Karpas-422 (cell line): ENCODE measurements around the gene HTR6. TPM values are rescaled to one million over a fixed set of nuclear protein-coding genes. Genes with fewer than 3 reads are reported as not detected.
A peak's percentile ranks its signal among the peaks of the same experiment; 100 is the strongest.

ENCODE experiments used
- DNase-seq: peaks from one replicate; pipeline ENCODE4 v3.0.0-alpha.2; 2015
- H2AFZ ChIP-seq: fragments of 200-600 bp; sonication (generic); 2 replicates; pipeline ENCODE4 v1.6.1; 2014; ENCODE audit warnings: antibody characterized with exemption, low read length, mixed read lengths
- H3K27ac ChIP-seq: fragments of 200-600 bp; sonication (generic); 2 replicates; pipeline ENCODE4 v1.5.1; 2014; ENCODE audit warnings: mild to moderate bottlenecking, low read length, moderate library complexity
- H3K27me3 ChIP-seq: fragments of 200-600 bp; sonication (generic); 2 replicates; pipeline ENCODE4 v1.6.1; 2014; ENCODE audit warnings: low read length, mixed read lengths
- H3K36me3 ChIP-seq: fragments of 200-600 bp; sonication (generic); 2 replicates; pipeline ENCODE4 v1.6.1; 2014; ENCODE audit warnings: low read length, mixed read lengths; ENCODE audit not compliant: insufficient read depth
- H3K4me1 ChIP-seq: fragments of 200-600 bp; sonication (generic); 2 replicates; pipeline ENCODE4 v1.6.1; 2014; ENCODE audit warnings: mild to moderate bottlenecking, low read length, mixed read lengths
- H3K4me2 ChIP-seq: fragments of 200-600 bp; sonication (generic); 2 replicates; pipeline ENCODE4 v1.6.1; 2014; ENCODE audit warnings: low read length, low read depth, mild to moderate bottlenecking; ENCODE audit not compliant: poor library complexity, severe bottlenecking
- H3K4me3 ChIP-seq: fragments of 200-600 bp; sonication (generic); 2 replicates; pipeline ENCODE4 v1.5.1; 2014; ENCODE audit warnings: mild to moderate bottlenecking, antibody characterized with exemption, low read length, mixed read lengths
- H3K79me2 ChIP-seq: fragments of 200-600 bp; sonication (generic); 2 replicates; pipeline ENCODE4 v1.6.1; 2014; ENCODE audit warnings: mild to moderate bottlenecking, low read length, mixed read lengths
- H3K9ac ChIP-seq: fragments of 200-600 bp; sonication (generic); 2 replicates; pipeline ENCODE4 v1.6.0; 2014; ENCODE audit warnings: low read length
- H3K9me2 ChIP-seq: fragments of 200-600 bp; sonication (generic), shearing (Covaris generic); replicated peaks from 2 replicates; pipeline ENCODE4 v1.6.0; 2014; ENCODE audit warnings: mild to moderate bottlenecking, low read length, moderate library complexity; ENCODE audit not compliant: insufficient read depth
- H3K9me3 ChIP-seq: fragments of 300-700, 200-600 bp; sonication (generic); 2 replicates; pipeline ENCODE4 v1.6.1; 2014; ENCODE audit warnings: low read length, mixed read lengths
- H4K20me1 ChIP-seq: fragments of 200-600 bp; sonication (generic); 2 replicates; pipeline ENCODE4 v1.6.1; 2014; ENCODE audit warnings: mild to moderate bottlenecking, antibody characterized with exemption, low read length, low read depth; ENCODE audit not compliant: insufficient read depth
- total RNA-seq: library from RNA; depleted of rRNA; stranded (reverse); fragments of >200 nt; shearing (Covaris generic); gene quantifications from 2 replicates; pipeline ENCODE4 v1.2.3, GENCODE V29; 2014; ENCODE audit warnings: low replicate concordance

Gene HTR6
- total RNA-seq, 1 experiment from 2014 or later: not detected

DNA sequence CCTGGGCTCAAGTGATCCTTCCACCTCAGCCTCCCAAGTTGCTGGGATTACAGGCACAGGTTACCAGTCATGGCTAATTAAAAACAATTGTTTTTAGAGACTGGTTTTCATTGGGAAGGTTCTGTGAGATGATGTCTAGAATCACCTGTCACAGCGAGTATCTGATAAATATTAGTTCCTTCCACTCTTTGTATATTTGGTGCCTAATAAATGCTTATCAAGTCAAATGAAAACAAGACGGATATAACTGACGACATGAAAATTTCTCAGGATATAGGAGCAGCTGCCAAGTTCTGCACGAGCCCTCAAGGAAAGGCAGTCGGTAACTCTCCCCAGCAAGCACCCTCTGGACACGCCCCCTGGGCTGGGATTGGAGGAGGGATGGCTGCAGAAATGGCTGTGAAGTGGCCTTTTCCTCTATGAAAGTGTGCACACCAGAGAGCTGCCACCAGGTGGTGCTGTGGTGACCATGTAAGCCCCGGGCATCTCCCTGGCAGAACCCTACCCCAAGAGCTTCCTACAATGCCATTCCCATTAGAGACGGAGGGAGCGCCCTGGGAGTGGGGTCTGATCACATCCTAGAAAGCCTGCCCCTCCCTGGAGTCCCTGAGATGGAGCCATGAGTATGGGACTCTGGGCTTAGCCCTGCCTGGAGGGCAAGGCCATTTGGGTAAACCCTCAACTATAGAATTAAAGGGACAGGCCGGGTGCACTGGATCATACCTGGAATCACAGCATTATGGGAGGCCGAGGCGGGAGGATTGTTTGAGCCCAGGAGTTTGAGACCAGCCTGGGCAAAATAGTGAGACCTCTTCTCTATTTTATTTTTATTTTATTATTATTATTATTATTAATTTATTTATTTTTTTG, 50.9 kb downstream of the HTR6 start:
- no peaks in the 10 kb centered on the region for H3K9me3 ChIP-seq
- H3K4me1 ChIP-seq: peaks cover 9% of the 10 kb centered on the region
- no peak overlapping the region for H3K9ac ChIP-seq
- no peaks in the 10 kb centered on the region for H3K27me3 ChIP-seq
- no peaks in the 10 kb centered on the region for H3K79me2 ChIP-seq
- no peaks in the 10 kb centered on the region for H3K9me2 ChIP-seq
- 0 out of 2 replicates have a peak overlapping the region, but pooled peaks have one; percentile 33 for H3K4me3 ChIP-seq
- H4K20me1 ChIP-seq: no peaks in the 10 kb centered on the region
- peak; percentile 97 for DNase-seq
- no peaks in the 10 kb centered on the region for H3K36me3 ChIP-seq
- H2AFZ ChIP-seq: peak overlapping the region; percentile 97
- H3K27ac ChIP-seq: no peak overlapping the region
- H3K4me2 ChIP-seq: peak overlapping the region; percentile 51

DNA sequence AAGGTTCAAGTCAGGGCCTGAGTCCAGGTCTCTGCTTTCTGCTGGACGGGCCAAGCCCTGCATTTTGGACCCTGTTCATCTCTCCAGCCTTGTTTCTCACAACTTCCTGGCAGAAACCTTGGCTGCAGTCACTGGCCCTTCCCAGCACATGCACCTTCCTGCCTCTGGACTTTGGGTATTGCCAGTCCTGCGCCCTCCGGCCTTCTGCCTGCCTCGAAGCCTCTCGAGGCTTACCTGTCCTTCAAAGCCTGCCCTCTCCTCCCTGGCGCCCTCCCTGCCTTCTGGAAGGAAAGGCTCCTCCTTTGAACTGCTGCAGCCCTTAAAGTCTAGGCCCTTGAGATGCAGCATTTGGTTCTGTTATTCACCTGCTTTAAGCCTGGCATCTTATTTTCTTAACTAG, 52.8 kb downstream of the HTR6 start:
- no peak for DNase-seq
- no peak overlapping the region for H3K4me3 ChIP-seq
- H3K4me1 ChIP-seq: peaks cover 16% of the 10 kb centered on the region
- H3K4me2 ChIP-seq: no peak overlapping the region
- no peaks in the 10 kb centered on the region for H3K27me3 ChIP-seq
- no peaks in the 10 kb centered on the region for H3K9me2 ChIP-seq
- no peaks in the 10 kb centered on the region for H3K79me2 ChIP-seq
- no peaks in the 10 kb centered on the region for H3K36me3 ChIP-seq
- no peak overlapping the region for H3K9ac ChIP-seq
- no peak overlapping the region for H2AFZ ChIP-seq
- H3K27ac ChIP-seq: no peak overlapping the region
- no peaks in the 10 kb centered on the region for H4K20me1 ChIP-seq
- no peaks in the 10 kb centered on the region for H3K9me3 ChIP-seq

DNA sequence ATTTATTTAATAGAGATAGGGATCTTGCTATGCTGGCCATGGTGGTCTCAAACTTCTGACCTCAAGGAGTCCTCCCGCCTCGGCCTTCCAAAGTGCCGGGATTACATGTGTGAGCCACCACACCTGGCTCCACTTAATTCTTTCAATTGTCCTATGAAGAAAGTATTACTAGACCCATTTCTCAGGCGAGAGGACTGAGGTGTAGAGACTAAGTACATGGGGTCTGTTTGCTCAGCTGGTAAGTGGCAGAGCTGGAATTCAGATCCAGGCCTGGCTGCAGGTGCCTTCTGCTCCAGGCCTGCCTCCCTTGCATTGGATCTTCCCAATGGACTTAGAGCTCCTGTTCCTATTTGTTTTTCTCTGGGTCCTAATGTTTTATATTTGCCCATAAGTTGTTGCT, 55.5 kb downstream of the HTR6 start:
- Histone ChIP-seq H3K79me2 (no peaks in the 10 kb centered on the region), H4K20me1 (no peaks in the 10 kb centered on the region), H3K27ac (no peak overlapping the region), H3K4me1 (peaks cover 10% of the 10 kb centered on the region), H3K9me3 (no peaks in the 10 kb centered on the region), H3K36me3 (no peaks in the 10 kb centered on the region), H3K4me3 (no peak overlapping the region), H3K27me3 (no peaks in the 10 kb centered on the region), H3K4me2 (no peak overlapping the region), H3K9me2 (no peaks in the 10 kb centered on the region), H2AFZ (no peak overlapping the region), H3K9ac (no peak overlapping the region)
- no peak for DNase-seq

GRCh38 chr1:19720973-19721372, 56.3 kb downstream of the HTR6 start:
- Histone ChIP-seq H3K27me3 (no peaks in the 10 kb centered on the region), H4K20me1 (no peaks in the 10 kb centered on the region), H3K4me1 (peaks cover 7% of the 10 kb centered on the region), H3K27ac (no peak overlapping the region), H3K9ac (no peak overlapping the region), H3K36me3 (no peaks in the 10 kb centered on the region), H3K79me2 (no peaks in the 10 kb centered on the region), H3K9me3 (no peaks in the 10 kb centered on the region), H3K9me2 (no peaks in the 10 kb centered on the region), H3K4me3 (no peak overlapping the region), H2AFZ (no peak overlapping the region), H3K4me2 (no peak overlapping the region)
- no peak for DNase-seq

DNA sequence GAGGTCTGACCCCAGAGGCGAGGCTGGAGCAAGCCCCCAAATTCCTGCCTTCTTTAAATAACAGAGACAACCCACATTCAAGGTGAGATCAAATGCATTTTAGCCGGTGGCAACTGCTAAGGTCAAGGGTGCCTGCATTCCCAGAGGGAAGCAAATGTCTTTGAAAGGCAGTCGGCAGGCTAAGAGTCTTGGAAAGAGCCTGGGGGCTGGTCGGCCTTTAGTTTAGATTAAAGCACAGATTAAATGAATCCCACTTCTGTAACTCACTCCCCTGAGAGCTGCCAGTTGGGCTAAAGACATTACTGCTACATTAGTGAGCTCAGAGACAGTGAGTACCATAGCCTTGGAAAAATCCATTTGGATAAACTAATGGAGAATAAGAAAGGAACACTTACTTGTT, 59.2 kb downstream of the HTR6 start:
- DNase-seq: no peak
- Histone ChIP-seq H3K4me2 (no peak overlapping the region), H3K27ac (no peak overlapping the region), H3K27me3 (no peaks in the 10 kb centered on the region), H2AFZ (no peak overlapping the region), H3K36me3 (no peaks in the 10 kb centered on the region), H3K4me1 (peaks cover 7% of the 10 kb centered on the region), H3K9me3 (no peaks in the 10 kb centered on the region), H3K4me3 (no peak overlapping the region), H3K9ac (no peak overlapping the region), H3K79me2 (no peaks in the 10 kb centered on the region), H4K20me1 (no peaks in the 10 kb centered on the region), H3K9me2 (no peaks in the 10 kb centered on the region)

- H2AFZ ChIP-seq: no peak overlapping the region
- H3K79me2 ChIP-seq: no peaks in the 10 kb centered on the region
- H3K36me3 ChIP-seq: peaks cover 7% of the 10 kb centered on the region; the same call in 1 of the 2 replicates
- no peaks in the 10 kb centered on the region for H3K27me3 ChIP-seq
- H3K4me2 ChIP-seq: no peak overlapping the region
- H3K27ac ChIP-seq: no peak overlapping the region
- no peak overlapping the region for H3K4me3 ChIP-seq
- H3K9ac ChIP-seq: no peak overlapping the region
- no peaks in the 10 kb centered on the region for H3K9me2 ChIP-seq
- H4K20me1 ChIP-seq: no peaks in the 10 kb centered on the region
- DNase-seq: no peak
- H3K4me1 ChIP-seq: peaks cover 7% of the 10 kb centered on the region
- no peaks in the 10 kb centered on the region; the same call in 1 of the 2 replicates for H3K9me3 ChIP-seq
These were observed 60.9 kb downstream of the HTR6 start for GRCh38 chr1:19725606-19726005.

- no peaks in the 10 kb centered on the region for H3K27me3 ChIP-seq
- H3K4me3 ChIP-seq: no peak overlapping the region
- no peaks in the 10 kb centered on the region for H3K4me1 ChIP-seq
- H3K4me2 ChIP-seq: no peak overlapping the region
- peaks cover 7% of the 10 kb centered on the region; the same call in 1 of the 2 replicates for H3K36me3 ChIP-seq
- no peak for DNase-seq
- no peak overlapping the region for H3K27ac ChIP-seq
- H4K20me1 ChIP-seq: no peaks in the 10 kb centered on the region
- H3K9me3 ChIP-seq: no peaks in the 10 kb centered on the region; the same call in 1 of the 2 replicates
- no peaks in the 10 kb centered on the region for H3K9me2 ChIP-seq
- no peak overlapping the region for H2AFZ ChIP-seq
- no peak overlapping the region for H3K9ac ChIP-seq
- no peaks in the 10 kb centered on the region for H3K79me2 ChIP-seq
These were observed 63.9 kb downstream of the HTR6 start for GRCh38 chr1:19728413-19729145.

GRCh38 chr1:19730232-19730631, 65.6 kb downstream of the HTR6 start:
- Histone ChIP-seq H2AFZ (no peak overlapping the region), H3K9ac (no peak overlapping the region), H3K4me2 (no peak overlapping the region), H3K9me2 (no peaks in the 10 kb centered on the region), H3K4me1 (no peaks in the 10 kb centered on the region), H3K36me3 (peaks cover 7% of the 10 kb centered on the region; the same call in 1 of the 2 replicates), H4K20me1 (no peaks in the 10 kb centered on the region), H3K79me2 (no peaks in the 10 kb centered on the region), H3K4me3 (no peak overlapping the region), H3K27ac (no peak overlapping the region), H3K27me3 (no peaks in the 10 kb centered on the region), H3K9me3 (no peaks in the 10 kb centered on the region; the same call in 1 of the 2 replicates)
- no peak for DNase-seq
